ENCODE data around the gene FKBP15.

GRCh38 chr9:113129884-113130283 lies 91.2 kb downstream of the FKBP15 start:
- TF ChIP-seq CTCF (IDR thresholded peaks at IDR 0.05) (no peak), POLR2A (IDR thresholded peaks at IDR 0.05) (no peak)
